Mesothelial cell of epicardium (in vitro differentiated cells): ENCODE results near the gene TASOR. TPM values are rescaled to one million over a fixed set of nuclear protein-coding genes. Genes with fewer than 3 reads are reported as not detected.
"Not testable (repeated sequence)": the region's sequence is repeated elsewhere in the genome, so short reads cannot be mapped to it uniquely, and the experiment has no call there.

Experiments
- DNase-seq, 2 experiments: peaks; one replicate each; pipeline ENCODE4 v3.0.0; 2021; ENCODE audit warnings: low spot score in 2 of 2; ENCODE audit not compliant: unreplicated experiment in 2 of 2
- H3K27ac Mint-ChIP-seq: 2 replicates; pipeline ENCODE4 v1.8.0; 2021; ENCODE audit warnings: mixed read lengths
- H3K27me3 Mint-ChIP-seq: 2 replicates; pipeline ENCODE4 v1.8.0; 2021; ENCODE audit warnings: low read depth, mixed read lengths
- H3K36me3 Mint-ChIP-seq: 2 replicates; pipeline ENCODE4 v1.8.0; 2021; ENCODE audit warnings: mixed read lengths
- H3K4me1 Mint-ChIP-seq: 2 replicates; pipeline ENCODE4 v1.8.0; 2021; ENCODE audit warnings: mixed read lengths
- H3K4me3 Mint-ChIP-seq: 2 replicates; pipeline ENCODE4 v1.8.0; 2021; ENCODE audit warnings: mild to moderate bottlenecking, moderate library complexity, mixed read lengths
- H3K9me3 Mint-ChIP-seq: 2 replicates; pipeline ENCODE4 v1.8.0; 2021; ENCODE audit warnings: mixed read lengths
- total RNA-seq: library from RNA; stranded (reverse); gene quantifications from 3 replicates; pipeline ENCODE4 v1.2.1, GENCODE V29; 2021
- TF ChIP-seq, protein P1 (sequence below): fragments of 200-600 bp; sonication (generic); IDR thresholded peaks from one replicate; pipeline ENCODE4 v1.5.0; 2021; ENCODE audit warnings: antibody characterized with exemption; ENCODE audit not compliant: unreplicated experiment

Gene TASOR
- total RNA-seq, 1 donor from 2014 or later = 83.9 TPM

GRCh38 chr3:56711344-56711743, 28.3 kb upstream of the TASOR start:
- H3K27me3 Mint-ChIP-seq = no peaks in the 10 kb centered on the region
- H3K36me3 Mint-ChIP-seq = peaks cover 5% of the 10 kb centered on the region
- H3K4me3 Mint-ChIP-seq = no peak overlapping the region
- H3K27ac Mint-ChIP-seq = no peak overlapping the region
- H3K9me3 Mint-ChIP-seq = peaks cover 16% of the 10 kb centered on the region
- H3K4me1 Mint-ChIP-seq = no peaks in the 10 kb centered on the region
- no peak for DNase-seq
- TF ChIP-seq, protein P1, sequence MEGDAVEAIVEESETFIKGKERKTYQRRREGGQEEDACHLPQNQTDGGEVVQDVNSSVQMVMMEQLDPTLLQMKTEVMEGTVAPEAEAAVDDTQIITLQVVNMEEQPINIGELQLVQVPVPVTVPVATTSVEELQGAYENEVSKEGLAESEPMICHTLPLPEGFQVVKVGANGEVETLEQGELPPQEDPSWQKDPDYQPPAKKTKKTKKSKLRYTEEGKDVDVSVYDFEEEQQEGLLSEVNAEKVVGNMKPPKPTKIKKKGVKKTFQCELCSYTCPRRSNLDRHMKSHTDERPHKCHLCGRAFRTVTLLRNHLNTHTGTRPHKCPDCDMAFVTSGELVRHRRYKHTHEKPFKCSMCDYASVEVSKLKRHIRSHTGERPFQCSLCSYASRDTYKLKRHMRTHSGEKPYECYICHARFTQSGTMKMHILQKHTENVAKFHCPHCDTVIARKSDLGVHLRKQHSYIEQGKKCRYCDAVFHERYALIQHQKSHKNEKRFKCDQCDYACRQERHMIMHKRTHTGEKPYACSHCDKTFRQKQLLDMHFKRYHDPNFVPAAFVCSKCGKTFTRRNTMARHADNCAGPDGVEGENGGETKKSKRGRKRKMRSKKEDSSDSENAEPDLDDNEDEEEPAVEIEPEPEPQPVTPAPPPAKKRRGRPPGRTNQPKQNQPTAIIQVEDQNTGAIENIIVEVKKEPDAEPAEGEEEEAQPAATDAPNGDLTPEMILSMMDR = no peak

DNA sequence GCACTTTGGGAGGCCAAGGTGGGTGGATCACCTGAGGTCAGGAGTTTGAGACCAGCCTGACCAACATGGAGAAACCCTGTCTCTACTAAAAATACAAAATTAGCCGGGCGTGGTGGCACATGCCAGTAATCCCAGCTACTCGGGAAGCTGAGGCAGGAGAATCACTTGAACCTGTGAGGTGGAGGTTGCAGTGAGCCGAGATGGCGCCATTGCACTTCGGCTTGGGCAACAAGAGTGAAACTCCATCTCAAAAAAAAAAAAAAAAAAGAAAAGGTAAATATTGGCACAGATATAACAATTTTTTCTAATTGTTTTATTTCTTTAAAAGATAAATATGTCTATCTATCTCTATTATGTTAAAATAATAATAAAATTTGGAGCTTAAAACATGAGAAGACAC, 24.3 kb upstream of the TASOR start:
- DNase-seq, H3K36me3 Mint-ChIP-seq, H3K4me3 Mint-ChIP-seq, H3K4me1 Mint-ChIP-seq, H3K27ac Mint-ChIP-seq, H3K27me3 Mint-ChIP-seq: not testable (repeated sequence)
- H3K9me3 Mint-ChIP-seq = peaks cover 20% of the 10 kb centered on the region

DNA sequence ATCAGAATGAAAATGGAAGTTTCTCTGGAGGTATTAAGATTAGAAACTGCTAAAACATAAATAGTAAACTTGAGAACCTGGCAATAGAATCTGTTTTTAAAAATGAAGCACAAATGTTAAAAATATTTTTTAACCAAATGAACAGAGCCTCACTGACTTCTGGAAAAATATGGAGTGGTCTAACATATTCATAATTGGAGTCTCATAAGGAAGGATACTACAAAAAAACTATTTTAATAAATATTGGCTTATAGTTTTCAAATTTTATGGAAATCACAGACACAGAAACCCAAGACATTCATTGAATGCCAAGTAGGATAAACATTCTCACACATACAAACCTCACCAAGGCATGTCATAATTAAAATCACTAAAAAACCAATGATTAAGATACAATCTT, 23.6 kb upstream of the TASOR start:
- no peak overlapping the region for H3K27ac Mint-ChIP-seq
- peaks cover 20% of the 10 kb centered on the region for H3K9me3 Mint-ChIP-seq
- H3K36me3 Mint-ChIP-seq = peaks cover 6% of the 10 kb centered on the region
- H3K27me3 Mint-ChIP-seq = no peaks in the 10 kb centered on the region
- no peak for DNase-seq
- peaks cover 4% of the 10 kb centered on the region for H3K4me1 Mint-ChIP-seq
- TF ChIP-seq, protein P1 = no peak
- no peak overlapping the region for H3K4me3 Mint-ChIP-seq

DNA sequence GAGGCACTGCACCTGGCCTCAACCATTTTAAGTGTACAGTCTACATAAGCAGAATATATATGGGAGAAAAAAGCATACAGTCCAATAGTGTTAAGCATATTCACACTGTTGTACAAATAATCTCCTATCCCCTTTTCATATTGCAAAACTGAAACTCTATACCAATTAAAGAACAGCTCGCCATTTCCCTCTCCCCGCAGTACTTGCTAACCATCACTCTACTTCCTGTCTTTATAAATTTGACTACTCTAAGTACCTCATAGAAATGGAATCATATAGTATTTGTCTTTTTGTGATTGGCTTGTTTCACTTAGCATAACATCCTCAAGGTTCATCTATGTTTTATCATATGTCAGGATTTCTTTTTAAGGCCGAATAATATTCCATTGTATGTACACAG, 21.6 kb upstream of the TASOR start:
- peaks cover 20% of the 10 kb centered on the region for H3K9me3 Mint-ChIP-seq
- H3K4me1 Mint-ChIP-seq = peaks cover 8% of the 10 kb centered on the region
- no peak overlapping the region for H3K27ac Mint-ChIP-seq
- DNase-seq = no peak
- no peaks in the 10 kb centered on the region for H3K27me3 Mint-ChIP-seq
- no peak overlapping the region for H3K4me3 Mint-ChIP-seq
- H3K36me3 Mint-ChIP-seq = peaks cover 6% of the 10 kb centered on the region
- TF ChIP-seq, protein P1 = no peak

DNA sequence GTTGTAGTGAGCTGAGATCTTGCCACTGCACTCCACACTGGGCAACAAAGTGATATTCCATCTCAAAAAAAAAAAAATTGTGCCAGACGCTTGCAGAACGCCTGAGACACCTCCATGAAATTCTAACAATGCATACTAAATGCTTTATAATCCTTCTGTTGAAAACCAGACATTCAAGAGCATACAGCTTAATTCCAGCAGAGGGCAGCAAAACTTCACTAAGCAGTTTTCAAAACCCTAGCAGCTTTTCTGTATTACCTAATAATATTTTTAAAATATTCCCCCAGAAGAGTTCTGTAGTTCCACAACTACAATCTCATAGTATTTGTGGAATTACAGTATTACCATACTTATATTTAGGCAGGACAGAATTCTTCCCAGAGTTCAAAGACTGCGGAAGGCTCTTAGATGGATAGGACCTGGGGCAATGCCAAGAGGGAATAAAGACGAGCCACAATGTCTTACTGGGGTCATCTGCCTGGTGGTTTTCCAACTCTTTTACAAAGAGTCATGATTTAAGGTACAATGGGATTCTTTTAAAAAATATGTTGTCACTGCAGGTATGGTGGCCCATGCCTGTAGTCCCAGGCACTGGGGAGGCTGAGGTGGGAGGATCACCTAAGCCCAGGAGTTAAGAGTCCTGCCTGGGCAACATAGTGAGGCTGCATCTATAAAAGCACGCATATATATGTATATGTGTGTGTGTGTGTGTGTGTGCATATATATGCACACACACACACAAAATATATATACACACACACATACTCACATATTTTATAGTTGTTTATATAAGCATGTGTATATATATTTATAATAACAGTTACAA, 19.6 kb upstream of the TASOR start:
- no peaks in the 10 kb centered on the region for H3K27me3 Mint-ChIP-seq

GRCh38 chr3:56700151-56700550, 17.1 kb upstream of the TASOR start:
- peaks cover 4% of the 10 kb centered on the region for H3K9me3 Mint-ChIP-seq

More for the DNA sequence above, 19.6 kb upstream of the TASOR start:
- peaks cover 6% of the 10 kb centered on the region for H3K36me3 Mint-ChIP-seq
- H3K4me3 Mint-ChIP-seq = no peak overlapping the region
- H3K4me1 Mint-ChIP-seq = peaks cover 8% of the 10 kb centered on the region
- TF ChIP-seq, protein P1 = peak; percentile 89
- H3K9me3 Mint-ChIP-seq = peaks cover 20% of the 10 kb centered on the region
- H3K27ac Mint-ChIP-seq = no peak overlapping the region
- no peak for DNase-seq

More at GRCh38 chr3:56700151-56700550, 17.1 kb upstream of the TASOR start:
- no peaks in the 10 kb centered on the region for H3K27me3 Mint-ChIP-seq
- H3K27ac Mint-ChIP-seq = no peak overlapping the region
- TF ChIP-seq, protein P1 = no peak
- DNase-seq = no peak
- H3K4me1 Mint-ChIP-seq = peaks cover 10% of the 10 kb centered on the region
- H3K36me3 Mint-ChIP-seq = no peaks in the 10 kb centered on the region
- H3K4me3 Mint-ChIP-seq = no peak overlapping the region
